ENCODE data around the gene PANK4. TPM values are rescaled to one million over a fixed set of nuclear protein-coding genes. Genes with fewer than 3 reads are reported as not detected.

The PANK4 gene
- total RNA-seq, 1 experiment from 2014 or later = 20.5 TPM

- no peak overlapping the region for H3K27ac ChIP-seq
- intact Hi-C loops (cut with micrococcal nuclease; ENCODE audit: unreplicated experiment) = no loop called here
- no peaks in the 10 kb centered on the region for H3K27me3 ChIP-seq (ENCODE audit: insufficient read depth, low read depth)
- H3K79me2 ChIP-seq (ENCODE audit: low read depth) = no peaks in the 10 kb centered on the region
- ChIA-PET POLR2A (ENCODE audit: unreplicated experiment) (no interaction called here), CTCF (no interaction called here)
- no TSS peak for BruUV-seq (replicated peaks)
- TF ChIP-seq EZH2 (IDR thresholded peaks at IDR 0.05; ENCODE audit: low read depth) = no peak
- no peak for TF ChIP-seq CTCF (conservative IDR thresholded peaks at IDR 0.05)
- no peak overlapping the region for H3K4me3 ChIP-seq
- DNase-seq = no peak
- no peak overlapping the region for H3K4me2 ChIP-seq
- no peaks in the 10 kb centered on the region for H3K9me2 ChIP-seq (ENCODE audit: insufficient read depth)
- H3K4me1 ChIP-seq (replicated peaks; ENCODE audit: insufficient read depth) = peaks cover 15% of the 10 kb centered on the region
- H4K20me1 ChIP-seq (ENCODE audit: insufficient read depth) = no peaks in the 10 kb centered on the region
- H3K9me3 ChIP-seq (ENCODE audit: insufficient read depth, low read depth) = no peaks in the 10 kb centered on the region
- no peaks in the 10 kb centered on the region for H3K36me3 ChIP-seq (ENCODE audit: low read depth)
- no peaks in the 10 kb centered on the region for H3F3A ChIP-seq (ENCODE audit: insufficient read depth, low read depth)
- H2AFZ ChIP-seq = no peak overlapping the region
Measured at GRCh38 chr1:2499260-2499659, 27.1 kb downstream of the PANK4 start.

GRCh38 chr1:2498648-2499047, 27.7 kb downstream of the PANK4 start:
- Histone ChIP-seq H2AFZ (no peak overlapping the region), H3K27me3 (ENCODE audit: insufficient read depth, low read depth) (no peaks in the 10 kb centered on the region), H3K4me2 (no peak overlapping the region), H3K9me3 (ENCODE audit: insufficient read depth, low read depth) (no peaks in the 10 kb centered on the region), H3K27ac (no peak overlapping the region), H3K4me3 (no peak overlapping the region), H3K4me1 (replicated peaks; ENCODE audit: insufficient read depth) (peaks cover 21% of the 10 kb centered on the region), H3F3A (ENCODE audit: insufficient read depth, low read depth) (no peaks in the 10 kb centered on the region), H3K9me2 (ENCODE audit: insufficient read depth) (no peaks in the 10 kb centered on the region), H3K36me3 (ENCODE audit: low read depth) (no peaks in the 10 kb centered on the region), H3K79me2 (ENCODE audit: low read depth) (no peaks in the 10 kb centered on the region), H4K20me1 (ENCODE audit: insufficient read depth) (no peaks in the 10 kb centered on the region)
- DNase-seq = no peak
- ChIA-PET CTCF (no interaction called here), POLR2A (ENCODE audit: unreplicated experiment) (no interaction called here)
- intact Hi-C loops (cut with micrococcal nuclease; ENCODE audit: unreplicated experiment) = no loop called here
- TF ChIP-seq EZH2 (IDR thresholded peaks at IDR 0.05; ENCODE audit: low read depth) (no peak), CTCF (conservative IDR thresholded peaks at IDR 0.05) (no peak)
- no TSS peak for BruUV-seq (replicated peaks)

- Histone ChIP-seq H3K36me3 (ENCODE audit: low read depth) (no peaks in the 10 kb centered on the region), H2AFZ (no peak overlapping the region), H4K20me1 (ENCODE audit: insufficient read depth) (no peaks in the 10 kb centered on the region), H3K27me3 (ENCODE audit: insufficient read depth, low read depth) (peaks cover 4% of the 10 kb centered on the region), H3F3A (ENCODE audit: insufficient read depth, low read depth) (no peaks in the 10 kb centered on the region), H3K27ac (no peak overlapping the region), H3K4me1 (replicated peaks; ENCODE audit: insufficient read depth) (peaks cover 22% of the 10 kb centered on the region), H3K79me2 (ENCODE audit: low read depth) (no peaks in the 10 kb centered on the region), H3K9me3 (ENCODE audit: insufficient read depth, low read depth) (no peaks in the 10 kb centered on the region), H3K9me2 (ENCODE audit: insufficient read depth) (no peaks in the 10 kb centered on the region), H3K4me2 (no peak overlapping the region), H3K4me3 (no peak overlapping the region)
- intact Hi-C loops (cut with micrococcal nuclease; ENCODE audit: unreplicated experiment) = no loop called here
- ChIA-PET POLR2A (ENCODE audit: unreplicated experiment) (no interaction called here), CTCF (no interaction called here)
- no TSS peak for BruUV-seq (replicated peaks)
- no peak for TF ChIP-seq EZH2 (IDR thresholded peaks at IDR 0.05; ENCODE audit: low read depth)
- TF ChIP-seq CTCF (conservative IDR thresholded peaks at IDR 0.05) = no peak
- DNase-seq = no peak
Measured at GRCh38 chr1:2497891-2498290, 28.5 kb downstream of the PANK4 start.
